GM04503 (cell line): ENCODE results near the gene ITGA3.

ENCODE experiments used
- DNase-seq: peaks from one replicate; pipeline ENCODE4 v3.0.0-alpha.2; 2012; ENCODE audit warnings: low read depth

Gene ITGA3

DNA sequence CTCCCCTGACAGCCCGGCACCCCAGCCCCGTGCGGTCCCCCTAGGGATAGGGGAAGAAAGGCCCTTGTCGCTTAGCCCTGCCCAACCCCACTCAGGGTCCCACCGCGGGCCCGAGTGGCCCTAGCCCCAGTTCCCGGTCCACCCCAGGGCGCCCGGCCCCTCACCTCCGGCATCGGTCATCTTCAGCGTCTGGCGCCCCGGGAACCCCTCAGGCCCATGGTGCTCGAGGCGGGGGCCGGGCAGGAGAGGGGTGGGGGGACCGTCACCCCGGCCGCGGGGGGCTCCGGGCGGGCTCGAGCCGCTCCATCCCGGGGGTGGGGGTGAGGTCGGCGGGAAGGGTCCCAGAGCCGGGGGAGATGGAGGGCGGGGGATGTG lies 73.4 kb downstream of the ITGA3 start:
- DNase-seq, result no peak

DNA sequence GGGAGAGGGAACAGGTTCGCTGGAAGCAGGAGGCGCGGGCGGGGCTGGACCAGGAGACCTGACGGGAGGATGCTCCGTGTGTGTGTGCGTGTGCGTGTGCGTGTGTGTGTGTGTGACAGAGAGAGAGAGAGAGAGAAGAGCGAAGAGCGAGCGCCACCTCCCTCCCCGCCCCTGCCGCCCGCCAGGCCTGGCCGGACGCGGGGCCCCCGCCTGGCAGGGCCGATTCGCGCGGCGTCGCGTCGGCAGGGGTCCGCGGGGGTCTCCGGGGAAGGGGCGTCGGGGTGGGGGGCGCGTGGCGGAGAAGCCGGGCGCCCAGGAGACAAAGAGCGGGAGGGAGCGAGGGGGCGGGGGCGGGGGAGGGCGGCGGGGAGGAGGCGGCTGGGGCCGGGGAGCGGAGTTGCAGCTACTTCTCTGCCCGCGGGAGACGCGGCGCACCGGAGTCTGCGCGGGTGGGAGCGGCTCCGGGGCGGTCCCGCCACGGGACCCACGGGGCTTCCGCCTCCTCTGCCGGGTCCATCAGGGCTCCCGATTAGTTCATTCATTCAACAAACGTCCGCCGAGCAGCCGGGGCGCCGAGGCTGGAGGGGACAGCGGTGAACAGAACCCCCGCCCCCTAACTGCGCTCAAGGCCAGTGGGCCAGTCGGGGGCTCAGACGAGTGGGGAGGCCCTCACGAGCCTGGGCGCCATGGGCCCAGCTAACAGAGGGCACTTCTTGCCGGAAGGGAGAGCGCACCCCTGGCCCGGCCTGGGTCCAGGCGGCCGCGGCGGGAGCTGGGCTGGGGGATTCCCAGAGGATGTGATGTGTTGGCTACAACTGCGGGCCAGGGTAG lies 74.0 kb downstream of the ITGA3 start, which contains the start of gene SAMD14:
TSS of gene SAMD14 (minus strand) at position 433 of the 831 bp plus-strand sequence. CDS start 5,201 bp downstream, outside the sequence.
- DNase-seq, result no peak

DNA sequence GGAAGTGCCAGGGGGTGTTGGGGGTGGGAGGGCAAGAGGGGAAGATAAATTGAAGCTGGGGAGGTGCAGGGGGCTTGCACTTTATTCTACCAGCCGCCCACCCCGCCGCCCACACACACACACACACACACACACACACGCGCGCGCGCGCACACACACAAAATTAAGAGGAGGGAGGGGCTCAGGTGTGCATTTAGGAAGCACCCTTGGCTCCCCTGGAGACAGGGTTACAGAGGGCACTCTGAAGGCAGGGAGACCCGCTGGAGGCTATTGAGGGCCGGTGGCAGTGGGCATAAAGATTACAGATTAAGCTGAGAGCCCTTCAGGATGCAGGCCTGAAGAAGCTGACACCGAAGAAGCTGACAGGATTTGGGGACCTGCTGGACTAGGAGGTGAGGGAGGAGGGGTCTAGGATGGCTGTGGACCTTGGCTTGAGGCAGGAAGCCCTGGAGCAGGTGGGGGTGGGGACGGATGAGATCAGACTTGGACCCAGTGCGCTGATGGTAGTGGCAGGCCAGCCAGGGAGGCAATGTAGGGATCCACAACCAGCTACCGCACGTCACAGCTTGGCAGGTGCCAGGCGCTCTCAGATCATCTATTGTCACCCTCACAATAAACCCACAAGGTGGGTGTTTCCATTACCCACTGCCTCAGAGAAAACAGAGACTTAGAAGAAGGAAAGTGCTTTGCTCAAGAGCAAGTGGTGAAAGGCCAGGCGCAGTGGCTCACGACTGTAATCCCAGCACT lies 74.8 kb downstream of the ITGA3 start:
- DNase-seq, result no peak

DNA sequence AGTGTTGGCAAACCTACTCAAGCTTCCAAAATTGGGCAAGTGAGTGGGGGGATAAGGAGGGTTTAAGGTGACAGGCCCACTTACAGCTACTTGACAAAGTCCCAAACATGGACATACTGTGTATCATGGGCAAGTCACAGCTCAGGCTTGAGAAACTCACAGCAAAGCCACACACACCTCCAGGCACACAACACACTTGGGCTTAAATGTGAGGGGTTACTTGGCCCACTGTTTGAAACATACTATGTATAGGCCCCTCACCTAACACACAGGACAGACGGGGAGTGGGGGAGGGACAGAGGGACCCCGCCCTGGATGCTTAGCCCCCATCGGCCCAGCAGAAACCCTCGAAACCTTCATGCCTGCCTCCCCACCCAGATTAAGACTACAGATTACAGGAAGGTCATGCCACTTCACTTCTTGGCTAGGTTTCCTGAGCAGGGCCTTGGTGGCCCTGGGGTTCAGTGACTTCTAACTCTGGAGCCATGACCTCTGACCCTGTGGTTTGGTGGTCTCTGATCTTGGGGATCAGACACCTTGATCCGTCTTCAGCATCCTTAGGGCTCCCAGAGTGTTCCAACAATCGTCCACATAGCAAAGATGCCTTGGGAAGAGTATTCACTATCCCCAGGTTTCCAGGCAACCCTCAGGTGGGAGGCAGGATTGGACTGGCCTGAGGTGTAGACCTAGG lies 76.3 kb downstream of the ITGA3 start:
- DNase-seq, result no peak

DNA sequence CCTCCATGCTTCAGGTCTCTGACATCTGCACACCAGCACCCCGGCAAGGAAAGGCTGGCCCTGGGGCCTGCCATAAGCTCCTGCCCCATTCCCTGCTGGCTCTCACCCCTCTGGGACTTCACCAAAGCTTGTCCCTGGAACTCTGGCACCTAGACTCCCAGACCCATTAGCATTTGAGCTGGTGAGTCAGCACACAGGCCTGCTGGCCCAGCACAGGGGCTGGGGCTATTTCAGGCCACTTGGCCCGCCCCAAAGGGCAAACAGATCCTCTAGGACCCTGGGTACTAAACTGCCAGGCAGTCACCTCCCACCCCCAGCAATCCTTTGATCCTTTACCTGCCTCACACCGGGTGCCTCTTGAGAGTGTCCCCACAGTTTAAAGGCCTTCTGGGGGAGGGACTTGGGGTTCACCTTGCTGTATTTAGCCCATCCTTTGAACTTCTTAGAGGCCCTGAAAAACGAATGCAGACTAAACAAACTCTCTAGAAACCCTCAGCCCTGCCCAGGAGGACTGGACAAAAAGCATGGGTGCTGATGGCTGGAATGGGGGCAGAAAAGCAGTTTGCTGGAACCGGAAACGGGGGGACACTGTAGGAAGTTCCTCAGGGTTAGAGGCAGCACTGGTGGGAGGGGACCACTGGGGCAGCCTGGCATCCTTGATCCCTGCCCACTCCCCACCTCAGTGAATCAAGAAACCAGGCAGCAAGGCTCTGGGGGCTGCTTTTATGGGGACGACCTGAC lies 77.3 kb downstream of the ITGA3 start:
- no peak for DNase-seq

DNA sequence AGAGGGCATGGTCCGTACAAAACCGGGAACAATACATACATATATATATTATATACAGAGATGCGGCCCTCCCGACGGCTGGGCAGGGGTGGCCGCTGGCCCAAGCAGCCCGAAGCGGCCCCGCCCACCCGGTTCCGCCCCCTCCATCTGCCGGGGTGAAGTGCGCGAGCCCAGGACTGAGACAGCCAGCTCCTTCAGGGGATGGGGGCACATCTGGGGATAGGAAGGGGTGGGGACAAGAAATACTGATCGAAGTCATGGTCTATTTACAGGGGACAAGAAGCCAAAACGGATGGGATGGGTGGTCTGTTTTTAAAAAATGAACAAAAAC lies 77.8 kb downstream of the ITGA3 start:
- no peak for DNase-seq

DNA sequence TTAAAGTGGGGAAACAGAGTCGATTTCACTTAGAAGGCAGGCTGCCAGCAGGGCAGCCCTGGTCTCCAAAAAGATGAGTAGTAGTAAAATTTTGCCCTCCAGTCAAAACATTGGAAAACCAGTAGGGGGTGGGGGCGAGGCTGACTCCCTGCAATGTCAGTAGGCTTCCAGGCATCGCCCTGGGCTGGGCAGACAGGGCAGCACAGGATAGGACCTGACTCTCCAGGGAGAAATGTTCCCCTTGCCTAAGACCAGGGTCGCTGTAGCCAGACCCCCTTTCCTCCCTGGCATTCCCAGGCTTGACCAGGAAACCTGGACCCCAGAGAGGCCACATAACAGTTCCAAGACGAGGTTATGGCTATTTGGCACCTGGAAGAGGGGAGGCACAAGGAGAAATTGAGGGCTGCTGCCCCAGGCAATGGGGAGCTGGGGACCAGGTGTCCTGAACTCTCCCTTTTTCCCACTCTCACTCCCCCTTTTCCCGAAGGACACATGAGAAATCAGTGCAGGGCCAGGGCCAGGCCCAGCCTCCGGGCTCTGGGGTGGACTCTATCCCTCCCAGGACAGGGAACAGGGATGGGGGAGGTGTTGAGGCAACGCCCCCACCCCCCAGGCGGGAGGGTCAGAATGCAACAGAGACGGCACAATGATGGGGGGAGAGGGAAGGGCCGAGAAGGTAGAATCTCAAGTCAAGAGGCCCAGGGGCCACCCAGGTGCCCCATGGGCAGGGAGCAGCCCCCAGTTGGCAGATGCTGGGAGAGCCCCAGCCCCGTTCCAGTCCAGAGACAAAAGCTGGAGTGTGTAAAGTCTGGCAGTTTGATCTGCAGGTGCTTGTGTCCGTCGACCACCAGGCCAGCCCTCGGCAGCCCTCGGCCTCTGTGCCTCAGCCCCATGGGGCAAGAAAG lies 78.5 kb downstream of the ITGA3 start:
- DNase-seq, result no peak

DNA sequence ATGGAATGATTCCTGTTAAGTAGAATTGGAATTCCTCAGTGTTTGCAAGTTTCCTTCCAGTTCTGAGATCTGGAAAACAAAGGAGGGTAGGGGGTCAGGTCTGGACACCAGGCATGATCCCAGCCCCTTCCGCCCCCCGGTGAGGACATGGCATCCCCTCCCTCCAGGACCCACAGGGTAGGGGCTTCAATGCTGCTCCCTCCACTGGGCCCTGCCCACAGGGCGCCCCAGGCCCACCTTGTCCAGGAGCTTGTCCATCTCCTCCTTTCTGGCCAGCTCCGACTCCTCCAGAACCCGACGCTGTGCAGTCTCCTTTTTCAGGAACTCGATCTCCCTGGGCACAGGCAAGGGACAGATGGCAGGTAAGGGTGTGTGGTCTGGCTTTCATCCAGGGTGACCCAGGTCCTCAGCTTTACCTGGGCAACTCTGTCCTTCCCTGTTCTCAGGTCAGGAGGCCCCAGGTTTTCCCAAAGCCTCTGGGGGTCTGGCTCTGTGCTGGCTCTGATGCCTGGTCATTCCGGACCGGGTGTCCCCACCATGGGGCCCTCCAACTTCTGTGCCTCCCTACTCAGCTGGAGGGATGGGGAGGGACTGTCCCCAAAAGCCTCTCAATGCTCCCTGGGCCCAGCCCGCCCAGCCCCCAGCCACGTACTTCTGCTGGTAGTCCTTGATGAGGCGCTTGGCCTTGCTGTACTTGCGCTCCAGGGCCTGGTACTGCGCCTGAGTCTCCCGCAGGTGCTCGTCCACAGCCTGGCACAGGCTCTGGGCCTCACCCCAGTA lies 79.6 kb downstream of the ITGA3 start:
- no peak for DNase-seq

DNA sequence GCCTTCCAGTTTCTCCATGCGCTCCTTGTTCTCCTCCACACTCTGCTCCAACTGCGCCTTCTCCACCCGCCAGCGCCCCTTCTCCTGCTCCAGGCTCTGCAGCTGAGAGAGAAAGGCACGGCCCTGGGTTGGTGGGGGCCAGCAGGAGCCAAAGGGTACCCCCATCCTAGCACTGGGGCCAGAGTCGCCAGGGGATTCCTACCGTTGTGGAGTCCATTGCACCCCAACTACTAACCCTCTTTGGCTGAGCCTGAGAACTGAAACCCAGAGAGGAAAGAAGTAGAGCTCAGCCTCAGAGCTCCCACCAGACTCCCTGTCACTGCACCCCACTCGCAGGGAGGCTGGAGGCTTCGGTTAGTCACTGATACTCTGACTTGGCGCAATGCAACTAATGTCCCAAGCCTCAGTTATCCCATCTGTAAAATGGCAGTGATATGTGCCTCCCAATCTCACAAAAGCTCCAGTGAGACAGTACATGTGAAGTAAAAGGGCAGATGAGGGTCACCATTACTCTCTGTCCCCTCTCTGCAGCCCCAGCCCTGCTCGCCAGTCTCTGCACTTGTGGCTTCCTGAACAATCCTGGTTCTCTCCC lies 80.3 kb downstream of the ITGA3 start:
- no peak for DNase-seq

DNA sequence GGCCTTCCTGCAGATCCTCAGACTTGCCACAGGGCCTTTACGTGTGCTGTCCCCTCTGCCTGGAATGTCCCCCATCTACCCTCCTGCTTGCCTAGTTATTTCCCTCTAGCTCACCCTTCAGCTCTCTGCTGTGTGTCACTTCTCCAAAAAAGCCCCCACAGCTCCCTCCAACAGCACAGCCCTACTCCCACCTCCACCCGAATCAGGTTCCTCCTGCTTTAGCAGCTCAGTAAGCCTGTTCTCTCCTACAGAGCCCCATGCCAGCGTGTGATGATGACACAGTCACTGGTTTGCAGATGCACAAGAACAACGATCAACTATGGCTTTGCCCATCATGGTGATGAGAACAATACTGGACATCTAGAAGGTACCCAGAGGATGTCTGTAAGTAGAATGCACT lies 81.1 kb downstream of the ITGA3 start:
- DNase-seq, result no peak

DNA sequence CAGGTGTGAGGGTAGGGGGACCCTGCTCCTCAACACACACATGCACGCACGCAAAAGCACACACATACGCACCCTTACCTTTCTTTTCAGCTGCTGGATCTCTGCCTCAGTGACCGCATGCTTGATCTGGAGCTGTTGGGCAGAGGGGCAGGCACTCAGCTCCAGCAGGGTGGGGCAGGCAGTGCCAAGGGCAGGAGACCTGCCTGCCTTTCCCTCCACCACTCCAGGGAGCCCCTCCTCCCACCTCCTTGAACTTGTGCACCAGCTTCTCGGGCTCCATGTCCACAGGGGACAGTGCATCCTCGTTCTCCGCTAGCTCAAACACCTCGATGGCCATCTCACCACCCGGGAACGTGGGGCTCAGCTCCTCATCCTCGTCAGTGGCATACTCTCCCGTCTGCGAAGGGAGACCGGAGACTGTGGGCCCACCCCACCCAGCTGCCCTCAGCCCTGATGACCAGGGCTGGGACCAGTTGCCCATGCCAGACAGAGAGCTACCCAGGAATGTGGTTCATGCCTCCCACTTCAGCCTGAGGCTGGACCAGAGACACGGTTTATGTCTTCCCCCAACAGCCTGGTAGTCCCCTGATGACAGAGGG lies 83.4 kb downstream of the ITGA3 start:
- no peak for DNase-seq
